Endometrial microvascular endothelial cells (primary cell): ENCODE results near the gene FTH1. TPM values are rescaled to one million over a fixed set of nuclear protein-coding genes. Genes with fewer than 3 reads are reported as not detected.

ENCODE experiments used
- in situ Hi-C: cut with HindIII; loops from 2 replicates; pipeline ENCODE4 v1.10.0; 2017; ENCODE audit warnings: low sequenced_read_pairs, low pct_unique_long_range_greater_than_20kb; ENCODE audit errors: inconsistent ontology term
- total RNA-seq: library from RNA; depleted of rRNA; stranded (reverse); fragments of >200 nt; gene quantifications from one replicate; pipeline ENCODE4 v1.2.3, GENCODE V29; 2015; ENCODE audit errors: inconsistent ontology term

FTH1 gene
- total RNA-seq, 1 donor from 2014 or later, result 774 TPM

- in situ Hi-C loops, result no loop called here
Observed at GRCh38 chr11:61980783-61981541, 13.5 kb upstream of the FTH1 start.

DNA sequence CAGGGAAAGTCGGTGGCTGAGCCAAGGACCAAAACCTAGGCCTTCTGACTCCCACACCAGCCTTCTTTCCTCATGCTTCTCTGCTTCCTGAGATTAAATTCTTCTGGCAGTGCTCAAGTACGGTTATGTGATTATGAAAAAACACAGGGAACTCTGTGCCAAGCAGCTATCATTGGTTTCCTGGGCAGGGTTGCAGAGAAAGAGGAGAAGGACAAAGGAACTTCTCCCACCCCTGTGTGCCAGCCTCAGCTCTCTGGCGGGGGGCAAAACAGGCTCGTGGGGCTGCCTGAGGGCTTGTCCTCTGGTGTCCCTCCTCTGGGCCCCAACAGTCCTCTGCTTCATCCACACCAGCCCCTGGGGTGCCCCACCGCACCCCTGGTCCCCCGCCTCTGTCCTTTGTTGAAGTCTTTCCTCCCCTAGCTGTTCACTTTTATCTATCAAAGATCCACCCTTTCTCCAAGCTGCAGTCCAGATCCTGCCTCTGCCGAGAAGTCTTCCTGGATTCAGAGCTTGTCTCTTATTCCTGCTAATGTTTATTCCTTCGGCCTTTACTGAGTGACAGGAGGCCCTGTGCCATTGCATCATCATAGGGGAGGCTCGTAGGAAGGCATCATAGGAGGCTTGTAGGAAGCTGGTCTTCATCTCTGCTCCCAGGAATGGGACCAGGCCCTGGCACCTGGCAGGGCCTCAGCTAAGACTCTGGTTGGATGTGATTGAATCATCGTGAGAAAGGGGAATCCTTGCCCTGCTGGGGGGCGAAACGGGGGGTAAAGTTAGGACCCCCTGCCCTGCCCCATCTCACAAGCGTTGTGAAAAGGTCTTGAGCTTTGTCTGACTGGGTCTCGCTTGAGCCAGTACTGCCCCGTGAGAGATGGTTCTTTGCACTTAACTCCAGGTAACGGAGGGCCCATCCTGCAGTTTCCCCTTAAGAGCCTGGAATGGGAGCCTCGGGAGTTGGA lies 11.5 kb upstream of the FTH1 start:
- in situ Hi-C loops, result no loop called here

DNA sequence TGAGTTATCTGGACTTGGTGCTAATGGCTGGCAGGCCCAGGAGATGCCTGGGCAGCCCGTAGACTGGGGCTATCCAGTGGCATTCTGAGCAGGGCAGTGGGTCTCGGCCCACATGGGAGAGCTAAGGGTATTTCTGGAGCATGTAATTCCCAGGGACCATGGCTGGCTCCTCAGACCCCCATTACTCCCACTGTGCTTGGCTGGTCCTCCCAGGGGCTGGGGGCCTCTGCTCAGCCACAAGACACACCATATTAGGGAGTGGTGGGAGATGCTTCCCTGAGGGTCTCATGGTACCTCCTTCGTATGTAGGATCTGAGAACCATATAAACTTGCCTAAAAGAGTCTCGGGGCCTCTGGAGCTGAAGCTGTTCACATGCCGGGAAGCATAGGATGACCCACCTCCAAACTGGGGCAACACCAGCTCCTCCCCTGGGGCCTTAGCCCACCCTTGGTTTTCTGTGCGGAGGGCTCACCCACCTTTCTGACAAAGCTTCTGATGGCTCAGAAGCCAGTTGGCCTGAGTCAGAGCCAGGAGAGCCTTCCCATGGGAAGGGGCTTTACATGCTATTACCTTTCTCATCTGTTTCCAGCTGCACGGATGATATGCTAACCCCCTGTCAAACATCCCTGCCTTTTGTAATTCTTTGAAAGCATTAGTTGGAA lies 9.5 kb upstream of the FTH1 start:
- in situ Hi-C loops, result no loop called here

DNA sequence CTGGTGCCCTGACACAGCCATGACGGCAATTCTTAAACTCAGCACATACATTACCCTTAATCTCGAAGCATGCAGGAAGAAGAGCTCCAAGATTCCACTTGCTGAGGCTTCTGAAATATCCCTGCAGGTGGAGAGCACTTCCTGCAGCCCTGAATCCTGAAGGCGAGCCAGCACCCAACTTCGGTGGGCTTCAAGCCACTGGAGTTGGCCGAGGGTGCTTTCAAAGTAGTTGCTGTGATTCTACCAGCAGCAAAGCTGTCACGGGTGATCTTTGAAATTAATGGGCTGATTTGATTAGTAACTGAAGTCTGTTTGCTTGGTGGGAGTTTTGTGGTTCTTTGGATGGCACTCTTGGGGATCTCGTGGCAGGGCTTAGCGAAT lies 9.0 kb upstream of the FTH1 start:
- in situ Hi-C loops, result no loop called here

GRCh38 chr11:61975638-61976419 lies 8.4 kb upstream of the FTH1 start:
- in situ Hi-C loops, result no loop called here

DNA sequence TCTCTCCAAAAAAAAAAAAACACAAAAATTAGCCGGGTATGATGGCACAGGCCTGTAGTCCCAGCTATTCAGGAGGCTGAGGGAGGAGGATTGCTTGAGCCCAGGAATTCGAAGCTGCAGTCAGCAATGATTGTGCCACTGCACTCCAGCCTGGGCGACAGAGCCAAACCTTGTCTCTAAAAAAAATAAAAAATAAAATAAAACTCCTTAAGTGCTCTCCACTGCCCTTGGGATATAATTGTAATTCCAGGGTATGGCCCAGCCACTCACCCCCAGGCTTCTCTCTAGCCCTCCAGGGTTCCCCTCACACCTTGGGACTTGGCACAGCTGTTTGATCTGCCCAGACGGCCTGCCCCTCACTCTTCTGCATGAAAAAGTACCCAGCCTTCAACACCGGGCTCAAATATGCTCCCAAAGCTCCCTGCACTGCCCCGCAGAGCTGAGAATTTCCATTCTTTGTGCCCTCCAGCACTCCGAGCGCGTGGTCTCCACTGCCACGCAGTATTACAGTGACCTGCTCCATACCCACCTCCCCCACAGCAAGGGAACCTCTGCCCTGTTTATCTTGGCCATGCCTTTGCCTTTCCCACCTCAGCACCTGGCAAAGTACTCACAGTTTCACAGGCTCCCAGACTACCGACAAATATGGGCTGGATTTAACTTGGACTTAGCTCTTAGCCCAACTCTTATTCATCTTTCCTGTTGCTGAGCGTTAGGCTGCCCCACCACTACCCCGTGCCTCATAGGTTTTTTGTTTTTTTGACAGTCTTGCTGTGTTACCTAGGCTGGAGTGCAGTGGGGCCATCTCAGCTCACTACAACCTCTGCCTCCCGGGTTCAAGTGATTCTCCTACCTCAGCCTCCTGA lies 7.6 kb upstream of the FTH1 start:
- in situ Hi-C loops, result no loop called here

DNA sequence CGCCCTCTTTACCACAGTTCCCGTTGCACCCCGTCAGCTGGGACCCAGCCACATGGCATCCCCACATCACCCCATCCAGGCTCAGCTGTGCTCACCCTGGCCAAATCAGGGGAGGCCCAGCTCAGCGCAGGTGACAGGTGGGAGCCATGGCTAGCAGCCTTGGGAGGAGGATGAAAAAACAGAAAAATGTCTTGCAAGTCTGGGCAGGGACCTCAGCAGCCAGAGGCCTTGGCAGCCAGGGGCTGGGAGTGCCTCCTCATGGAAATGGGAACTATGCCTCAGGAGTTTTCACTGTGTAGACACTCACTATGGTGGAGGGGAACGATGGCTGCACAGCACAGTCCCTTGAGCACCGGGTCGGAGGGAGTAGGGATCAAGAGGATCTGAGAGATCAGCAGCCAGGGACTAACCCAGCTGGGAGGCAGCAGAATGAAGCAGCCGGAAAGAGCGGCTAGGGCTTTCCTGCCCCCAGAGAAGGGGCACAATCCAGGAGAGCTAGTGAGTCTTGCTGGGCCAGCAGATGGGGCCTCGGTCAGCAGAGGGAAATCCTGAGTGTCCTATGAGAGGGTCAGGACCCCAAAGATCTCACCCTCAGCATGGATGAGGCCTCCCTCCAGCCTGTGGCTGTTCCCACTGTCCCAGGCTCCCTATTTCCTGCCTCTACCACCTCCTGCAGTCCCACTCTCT lies 6.2 kb upstream of the FTH1 start:
- in situ Hi-C loops, result no loop called here

DNA sequence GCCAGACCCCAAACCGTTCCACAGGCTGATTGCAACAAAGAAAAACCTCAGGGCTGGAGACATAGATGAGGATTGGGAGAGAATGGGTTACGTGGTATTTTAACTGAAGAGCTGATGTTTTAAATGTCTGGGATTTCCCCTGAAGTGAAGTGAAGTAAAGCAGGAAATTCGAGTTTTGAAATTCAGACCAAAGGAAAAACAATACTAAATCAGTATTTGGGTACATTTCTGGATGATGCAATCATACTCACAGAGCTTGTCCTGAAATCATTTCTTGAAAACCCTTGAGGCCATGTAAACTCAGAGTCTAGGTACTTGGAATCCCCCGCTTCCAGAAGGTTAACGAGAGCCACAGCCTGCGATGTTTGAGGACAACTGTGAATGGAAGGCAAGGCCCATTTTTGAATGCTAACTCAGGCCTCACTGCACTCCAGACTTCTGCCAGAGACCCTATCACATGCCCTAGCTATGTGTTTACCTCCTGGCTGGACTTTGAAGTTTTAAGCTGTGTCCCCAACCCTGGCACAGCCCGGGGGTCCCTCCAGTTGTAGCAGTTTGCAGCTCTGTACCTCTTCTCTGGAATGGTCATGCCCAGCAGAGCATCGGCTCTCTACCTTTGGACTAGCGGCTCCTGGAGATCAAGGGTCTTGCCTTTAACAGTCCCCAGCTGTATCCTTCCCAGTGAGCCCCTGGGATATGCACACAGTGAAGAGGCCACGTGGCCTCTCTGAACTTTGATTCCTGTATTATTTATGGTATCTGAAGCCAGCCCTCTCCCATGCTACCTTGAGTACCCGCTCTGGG lies 5.4 kb upstream of the FTH1 start:
- in situ Hi-C loops, result no loop called here

DNA sequence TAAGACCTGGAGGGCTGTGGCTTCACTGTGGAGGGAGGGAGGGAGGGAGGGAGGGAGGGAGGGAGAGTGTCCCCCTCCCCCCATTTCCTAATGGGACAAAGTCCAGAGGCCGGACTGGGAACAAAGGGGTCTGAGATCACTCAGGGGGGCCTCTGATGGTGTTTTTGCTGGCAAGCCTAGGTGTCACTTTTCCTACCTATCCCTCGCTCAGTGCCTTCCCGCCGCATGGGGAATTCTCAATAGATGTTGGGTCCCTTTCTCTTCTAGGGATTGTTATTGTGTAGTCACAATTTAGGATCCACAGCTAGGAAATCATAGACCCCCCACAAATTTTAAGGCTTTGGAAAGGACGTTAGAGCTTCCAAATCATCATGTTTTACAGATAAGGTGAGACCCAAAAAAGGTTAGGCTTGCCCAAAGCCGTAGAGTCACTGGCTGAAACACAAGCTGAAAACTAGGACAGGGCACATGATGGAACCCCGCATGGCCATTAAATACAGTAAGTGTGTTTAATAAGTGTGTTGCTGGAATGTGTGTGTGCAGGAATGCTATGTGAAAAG lies 4.8 kb upstream of the FTH1 start:
- in situ Hi-C loops, result no loop called here

GRCh38 chr11:61971248-61972111 lies 4.0 kb upstream of the FTH1 start:
- in situ Hi-C loops, result no loop called here

- in situ Hi-C loops, result no loop called here
Observed at GRCh38 chr11:61969838-61970662, 2.6 kb upstream of the FTH1 start.

- in situ Hi-C loops, result no loop called here
Observed at GRCh38 chr11:61969391-61969758, 1.9 kb upstream of the FTH1 start.

DNA sequence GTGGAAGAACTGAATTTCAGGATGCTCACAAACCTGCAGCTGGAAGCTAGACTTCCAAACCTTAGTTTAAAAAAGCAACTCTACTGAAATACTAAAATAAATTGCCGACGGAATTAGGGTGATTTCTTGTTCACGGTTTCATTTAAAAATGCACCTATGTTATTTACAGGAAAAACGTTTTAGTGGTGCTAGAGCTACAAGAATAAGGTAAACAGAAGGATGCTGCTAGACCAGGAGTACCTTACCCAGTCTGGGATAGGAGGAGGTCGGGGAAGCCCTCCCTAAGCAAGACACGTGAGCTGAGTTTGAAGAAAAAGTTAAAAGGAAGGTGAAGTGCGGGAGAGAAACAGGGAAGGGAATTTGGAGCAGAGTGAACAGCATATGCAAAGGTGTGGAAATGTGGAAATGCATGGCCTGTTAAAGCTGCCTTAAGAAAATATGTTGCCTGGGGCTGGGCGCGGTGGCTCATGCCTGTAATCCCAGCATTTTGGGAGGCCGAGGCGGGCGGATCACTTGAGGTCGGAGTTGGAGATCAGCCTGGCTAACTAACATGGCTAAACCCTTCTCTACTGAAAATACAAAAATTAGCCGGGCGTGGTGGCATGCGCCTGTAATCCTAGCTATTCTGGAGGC lies 1.4 kb upstream of the FTH1 start:
- in situ Hi-C loops, result no loop called here
